NCI-H526 (cell line): ENCODE measurements around the gene UBE2G1.
"Not testable (repeated sequence)": the region's sequence is repeated elsewhere in the genome, so short reads cannot be mapped to it uniquely, and the experiment has no call there.

ENCODE experiments used
- DNase-seq, 2 experiments: peaks; one replicate each; lab custom pipeline; 2025; lab: John Stamatoyannopoulos, UW

UBE2G1 gene

GRCh38 chr17:4366327-4367063, at the start of gene UBE2G1:
TSS of gene UBE2G1 (minus strand) at chr17:4366675. CDS start at chr17:4366316, 359 bp downstream.
- DNase-seq = peak; percentile 90 to 97

DNA sequence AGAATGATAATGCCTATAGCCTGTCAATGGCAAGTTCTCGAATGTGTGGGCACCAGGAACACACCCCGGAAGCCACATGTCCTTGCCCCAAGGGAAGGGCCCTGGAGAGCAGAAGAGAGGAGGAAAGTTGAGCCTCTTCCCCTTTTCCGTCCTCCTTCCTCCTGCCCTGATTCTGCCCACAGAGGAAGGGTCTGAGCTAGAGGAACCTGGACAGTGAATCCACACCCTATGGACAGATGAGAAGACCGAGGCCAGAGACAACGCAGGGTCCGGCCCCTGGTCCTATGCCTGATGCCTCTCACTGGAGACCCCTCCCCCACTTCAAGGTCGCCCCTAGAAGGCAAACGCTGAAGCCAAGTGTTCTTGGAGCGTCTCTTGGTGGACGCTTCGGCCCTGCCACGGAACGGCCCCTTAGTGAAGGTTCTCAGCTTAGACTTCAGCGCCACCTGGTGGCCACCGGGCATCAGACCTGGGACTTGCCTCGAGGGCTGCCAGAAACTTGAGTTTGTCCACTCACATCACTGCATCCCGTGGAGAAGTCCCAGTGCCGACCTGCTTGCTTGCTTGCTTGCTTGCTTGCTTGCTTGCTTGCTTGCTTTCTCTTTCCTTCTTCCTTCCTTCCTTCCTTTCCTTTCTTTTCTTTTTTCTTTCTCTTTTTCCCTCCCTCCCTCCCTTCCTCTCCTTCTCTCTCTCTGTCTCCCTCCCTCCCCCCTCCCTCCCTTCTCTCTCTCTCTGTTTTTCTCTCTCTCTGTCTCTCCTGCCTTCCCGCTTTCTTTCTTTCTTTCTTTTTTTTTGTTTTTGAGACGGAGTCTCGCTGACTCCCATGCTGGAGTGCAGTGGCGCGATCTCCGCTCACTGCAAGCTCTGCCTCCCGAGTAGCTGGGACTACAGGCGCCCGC, 46.7 kb upstream of the UBE2G1 start:
- DNase-seq = peak; percentile 51 to 88

DNA sequence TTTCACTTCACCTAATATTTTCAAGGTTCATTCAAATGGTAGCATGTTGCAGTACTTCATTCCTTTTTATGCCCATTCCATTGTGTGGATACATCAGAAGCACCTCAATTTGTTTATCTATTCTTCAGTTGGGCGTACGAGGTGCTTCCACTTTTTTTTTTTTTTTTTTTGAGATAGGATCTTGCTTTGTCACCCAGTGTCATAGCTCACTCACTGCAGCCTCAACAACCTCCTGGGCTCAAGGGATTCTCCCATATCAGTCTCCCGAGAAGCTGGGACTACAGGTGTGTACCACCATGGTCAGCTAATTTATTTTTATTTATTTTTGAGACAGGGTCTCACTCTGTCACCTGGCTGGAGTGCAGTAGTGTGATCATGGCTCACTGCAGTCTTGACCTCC, 44.7 kb upstream of the UBE2G1 start:
- no peak for DNase-seq

- no peak for DNase-seq
Observed at GRCh38 chr17:4409659-4410058, 43.2 kb upstream of the UBE2G1 start.

DNA sequence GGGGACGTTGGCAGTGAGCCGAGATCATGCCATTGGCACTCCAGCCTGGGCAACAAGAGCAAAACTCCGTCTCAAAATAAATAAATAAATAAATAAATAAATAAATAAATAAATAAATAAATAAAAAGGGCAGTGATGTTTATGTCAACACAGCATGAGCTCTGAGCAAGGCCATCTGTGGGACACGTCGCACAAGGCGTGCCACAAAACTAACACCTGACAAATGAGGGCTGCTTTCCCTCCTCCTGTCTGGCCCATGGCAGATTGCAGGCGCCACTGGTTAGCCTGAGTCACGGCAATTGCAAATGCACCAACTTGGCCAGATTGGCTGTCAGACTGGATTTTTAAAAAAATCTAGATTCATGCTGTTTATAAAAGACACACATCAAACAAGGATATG, 41.4 kb upstream of the UBE2G1 start:
- no peak for DNase-seq

- DNase-seq = no peak
Observed at GRCh38 chr17:4407216-4407615, 40.7 kb upstream of the UBE2G1 start.

- no peak for DNase-seq
Observed at GRCh38 chr17:4406386-4406785, 39.9 kb upstream of the UBE2G1 start.

DNA sequence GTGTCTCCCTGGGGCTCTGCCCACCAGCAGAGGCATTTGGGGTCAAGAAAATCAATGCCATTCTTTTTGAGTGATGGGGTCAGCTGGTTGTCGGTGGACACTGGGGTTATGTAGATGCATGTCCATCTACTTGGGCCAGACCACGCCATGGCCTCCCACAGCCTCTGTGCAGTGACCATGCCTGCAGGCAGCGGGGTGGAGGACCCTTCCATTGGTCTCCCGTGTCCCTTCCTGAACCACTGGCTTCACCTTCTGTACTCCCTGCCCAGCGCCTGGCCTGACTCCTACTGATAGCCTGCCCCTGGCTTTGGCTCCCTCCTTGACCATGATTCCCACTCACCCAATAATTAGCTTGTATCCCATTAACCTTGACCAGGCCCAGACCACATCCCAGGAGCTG, 39.2 kb upstream of the UBE2G1 start:
- no peak for DNase-seq

DNA sequence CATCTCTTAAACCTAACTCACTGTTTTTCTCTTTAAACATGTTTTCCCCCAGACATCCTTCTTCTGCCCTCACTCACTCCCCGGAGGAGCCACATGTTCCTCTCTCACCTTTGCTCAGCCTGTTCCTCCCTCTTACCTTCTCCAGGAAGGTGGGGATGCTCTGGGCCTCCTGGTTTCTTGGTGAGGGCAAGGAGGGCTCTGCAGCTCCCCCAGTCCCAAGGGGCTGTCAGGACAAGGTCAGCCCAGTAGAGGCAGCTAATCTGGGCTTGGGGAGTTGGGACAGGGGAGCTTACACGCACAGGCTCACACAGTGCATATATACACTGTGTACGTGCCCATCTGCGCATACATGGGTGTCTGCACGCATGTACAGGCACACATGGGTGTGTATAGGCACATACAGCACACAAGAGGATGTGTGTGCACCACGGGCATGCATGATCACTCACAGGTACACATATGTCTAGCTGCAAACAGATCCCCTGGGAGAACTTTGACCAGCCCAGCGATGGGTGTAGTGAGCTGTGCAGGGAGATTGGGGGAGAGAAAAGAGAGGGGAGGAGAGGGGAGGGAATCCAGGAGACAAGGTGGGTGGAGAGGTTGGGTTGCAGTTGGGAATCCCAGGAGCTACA, 38.7 kb upstream of the UBE2G1 start:
- peak; percentile 44 to 47 for DNase-seq

- DNase-seq = no peak
Observed at GRCh38 chr17:4397840-4398239, 31.4 kb upstream of the UBE2G1 start.

DNA sequence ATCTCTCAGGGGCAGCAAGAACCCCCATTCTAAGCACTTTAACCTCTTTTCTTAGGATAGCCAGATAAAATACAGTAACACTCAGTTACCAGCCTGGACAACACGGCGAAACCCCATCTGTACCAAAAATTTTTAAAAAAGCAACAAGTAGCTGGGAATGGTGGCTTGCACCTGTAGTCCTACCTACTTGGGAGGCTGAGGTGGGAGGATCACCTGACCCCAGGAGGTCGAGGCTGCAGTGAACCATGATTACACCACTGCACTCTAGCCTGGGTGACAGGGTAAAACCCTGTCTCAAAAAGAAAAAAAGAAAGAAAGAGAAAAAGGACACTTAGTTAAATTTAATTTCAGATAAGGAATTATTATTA, 28.6 kb upstream of the UBE2G1 start:
- DNase-seq = no peak

- DNase-seq = no peak
Observed at GRCh38 chr17:4394208-4395110, 28.0 kb upstream of the UBE2G1 start.

GRCh38 chr17:4393806-4394205, 27.3 kb upstream of the UBE2G1 start:
- DNase-seq = peak; percentile 51 to 76

DNA sequence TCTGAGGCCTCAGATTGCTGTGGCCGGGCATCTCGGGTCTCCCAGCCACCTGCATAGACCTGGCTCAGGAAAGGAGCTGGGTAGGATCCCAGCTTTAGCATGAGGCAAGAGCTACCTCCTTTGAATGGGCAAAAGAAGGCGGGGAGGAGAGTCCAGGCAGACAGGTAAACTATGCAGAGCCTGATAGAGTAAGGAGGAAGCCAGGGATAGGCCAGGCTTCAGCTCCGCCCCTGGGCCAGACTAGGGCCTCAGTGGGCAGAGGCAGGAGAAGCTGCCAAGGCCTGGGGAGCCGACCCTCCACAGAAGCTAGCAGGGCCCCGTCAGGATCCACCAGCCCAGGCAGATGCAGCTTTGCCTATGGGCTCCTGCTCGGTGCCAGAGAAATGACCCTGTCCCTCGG, 22.6 kb upstream of the UBE2G1 start:
- peak in 1 of 2 experiments; percentile 36 for DNase-seq

GRCh38 chr17:4387137-4387536, 20.7 kb upstream of the UBE2G1 start:
- no peak for DNase-seq

DNA sequence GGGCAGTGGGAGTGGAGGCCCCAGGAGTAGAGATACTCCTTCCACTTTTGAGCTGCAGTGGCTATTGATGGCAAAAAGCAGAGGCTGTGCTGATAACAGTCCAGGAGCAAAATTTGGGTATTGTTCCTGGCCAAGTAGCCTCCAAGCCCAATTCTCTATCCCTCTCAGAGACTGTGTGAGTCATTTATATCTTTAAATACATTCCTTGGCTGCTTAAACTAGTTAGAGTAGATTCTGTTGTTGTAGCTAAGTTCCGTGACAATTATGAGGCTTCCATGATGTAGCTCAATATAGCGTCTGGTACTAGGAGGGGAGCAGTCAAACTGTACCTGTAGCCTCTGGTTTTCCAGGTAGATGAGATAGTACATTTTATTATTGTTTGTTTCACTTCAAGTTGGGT, 19.9 kb upstream of the UBE2G1 start:
- no peak for DNase-seq

- DNase-seq = no peak
Observed at GRCh38 chr17:4381690-4382671, 15.5 kb upstream of the UBE2G1 start.

DNA sequence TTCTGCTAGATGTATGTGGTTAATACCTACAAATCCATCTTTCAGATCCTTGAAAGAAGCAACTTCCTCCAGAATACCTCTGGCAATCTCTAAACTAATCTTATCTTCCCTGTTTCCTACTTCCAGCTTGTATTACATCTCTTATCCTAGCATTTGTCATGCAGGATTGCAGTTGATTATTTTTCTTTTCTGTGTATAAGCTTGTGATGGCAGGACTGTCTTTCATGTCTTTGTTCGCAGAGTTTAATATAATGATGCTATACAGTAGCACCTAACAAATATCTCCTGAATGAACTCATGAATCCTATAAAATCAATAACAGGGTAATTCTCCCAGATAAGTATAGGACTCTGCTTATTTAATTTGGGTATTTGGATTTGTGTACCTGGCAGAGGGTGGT, 12.2 kb upstream of the UBE2G1 start:
- DNase-seq = no peak

DNA sequence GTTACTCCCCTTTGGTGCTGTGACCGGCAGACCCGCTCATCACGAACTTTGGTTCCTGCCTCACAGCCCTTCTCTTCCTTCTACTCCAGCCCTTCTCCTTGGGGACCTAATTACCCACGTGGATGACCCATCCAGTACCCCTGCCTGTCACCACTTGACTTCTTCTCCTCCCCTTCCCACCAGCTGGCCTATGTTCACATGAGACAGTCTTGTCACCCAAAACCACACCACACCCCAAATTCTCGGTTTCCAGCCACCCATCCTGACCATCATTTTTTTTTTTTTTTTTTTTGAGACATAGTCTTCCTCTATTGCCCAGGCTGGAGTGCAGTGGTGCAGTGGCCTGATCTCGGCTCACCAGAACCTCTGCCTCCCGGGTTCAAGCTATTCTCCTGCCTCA, 10.8 kb upstream of the UBE2G1 start:
- DNase-seq = not testable (repeated sequence)

GRCh38 chr17:4375796-4376440, 9.4 kb upstream of the UBE2G1 start:
- DNase-seq = not testable (repeated sequence)
